ENCODE measurements around the gene VEGFD.
A peak's percentile ranks its signal among the peaks of the same experiment; 100 is the strongest.
"Not testable (repeated sequence)": the region's sequence is repeated elsewhere in the genome, so short reads cannot be mapped to it uniquely, and the experiment has no call there.

Gene VEGFD

GRCh38 chrX:15358533-15358932, 25.7 kb downstream of the VEGFD start:
- no peak for DNase-seq (ENCODE audit: low spot score)

- no peak for DNase-seq (ENCODE audit: low spot score)
These were observed 27.8 kb downstream of the VEGFD start for GRCh38 chrX:15356444-15356843.

GRCh38 chrX:15350329-15350996, 33.8 kb downstream of the VEGFD start:
- no peak for DNase-seq (ENCODE audit: low spot score)

- peak; percentile 57 for DNase-seq (ENCODE audit: low spot score)
These were observed 35.2 kb downstream of the VEGFD start for GRCh38 chrX:15349046-15349445.

- no peak for DNase-seq (ENCODE audit: low spot score)
These were observed 38.2 kb downstream of the VEGFD start for GRCh38 chrX:15345976-15346375.

- no peak for DNase-seq (ENCODE audit: low spot score)
These were observed 40.1 kb downstream of the VEGFD start for GRCh38 chrX:15344106-15344505.

- DNase-seq (ENCODE audit: low spot score): no peak
These were observed 41.1 kb downstream of the VEGFD start for GRCh38 chrX:15343075-15343476.

GRCh38 chrX:15340867-15341266, 43.3 kb downstream of the VEGFD start:
- DNase-seq (ENCODE audit: low spot score): no peak

GRCh38 chrX:15336023-15336413, 48.2 kb downstream of the VEGFD start:
- peak; percentile 29 for DNase-seq (ENCODE audit: low spot score)

GRCh38 chrX:15335135-15336022, 48.8 kb downstream of the VEGFD start, which contains the start of gene PIGA:
TSS of gene PIGA (minus strand) at chrX:15335523. CDS start at chrX:15331930, 3,593 bp downstream.
- DNase-seq (ENCODE audit: low spot score): peak; percentile 95

- DNase-seq (ENCODE audit: low spot score): no peak
These were observed 49.7 kb downstream of the VEGFD start for GRCh38 chrX:15334561-15334960.

- DNase-seq (ENCODE audit: low spot score): no peak
These were observed 55.4 kb downstream of the VEGFD start for GRCh38 chrX:15328821-15329220.

- DNase-seq (ENCODE audit: low spot score): no peak
These were observed 56.1 kb downstream of the VEGFD start for GRCh38 chrX:15328131-15328530.

GRCh38 chrX:15322472-15322871, 61.7 kb downstream of the VEGFD start:
- DNase-seq (ENCODE audit: low spot score): no peak

GRCh38 chrX:15322072-15322471, 62.1 kb downstream of the VEGFD start:
- DNase-seq (ENCODE audit: low spot score): no peak

GRCh38 chrX:15321447-15321846, 62.8 kb downstream of the VEGFD start:
- DNase-seq (ENCODE audit: low spot score): no peak

GRCh38 chrX:15320297-15320696, 63.9 kb downstream of the VEGFD start:
- no peak for DNase-seq (ENCODE audit: low spot score)

GRCh38 chrX:15319075-15319474, 65.1 kb downstream of the VEGFD start:
- DNase-seq (ENCODE audit: low spot score): no peak

GRCh38 chrX:15315509-15315908, 68.7 kb downstream of the VEGFD start, which contains the start of gene ASB11:
TSS of gene ASB11 (minus strand) at chrX:15315640. CDS start at chrX:15315605, 35 bp downstream.
- DNase-seq (ENCODE audit: low spot score): no peak

- no peak for DNase-seq (ENCODE audit: low spot score)
These were observed 69.7 kb downstream of the VEGFD start for GRCh38 chrX:15314472-15314871.

- DNase-seq (ENCODE audit: low spot score): no peak
These were observed 73.1 kb downstream of the VEGFD start for GRCh38 chrX:15311119-15311518.

- no peak for DNase-seq (ENCODE audit: low spot score)
These were observed 74.1 kb downstream of the VEGFD start for GRCh38 chrX:15310117-15310516.

GRCh38 chrX:15305899-15306298, 78.3 kb downstream of the VEGFD start:
- DNase-seq (ENCODE audit: low spot score): not testable (repeated sequence)

Data from SW480 (cell line).